Measurements from ENCODE around the gene LRRC26.
"Not testable (repeated sequence)": the region's sequence is repeated elsewhere in the genome, so short reads cannot be mapped to it uniquely, and the experiment has no call there.

LRRC26 gene

GRCh38 chr9:137138058-137138721 lies 31.7 kb downstream of the LRRC26 start:
- no peak for DNase-seq (ENCODE audit: low read depth, low spot score)

GRCh38 chr9:137136881-137137607 lies 32.8 kb downstream of the LRRC26 start:
- no peak for DNase-seq (ENCODE audit: low read depth, low spot score)

GRCh38 chr9:137136261-137136880 lies 33.5 kb downstream of the LRRC26 start:
- DNase-seq (ENCODE audit: low read depth, low spot score) = no peak

- not testable (repeated sequence) for DNase-seq (ENCODE audit: low read depth, low spot score)
Measured at GRCh38 chr9:137135154-137135553, 34.7 kb downstream of the LRRC26 start.

GRCh38 chr9:137134191-137134590 lies 35.7 kb downstream of the LRRC26 start:
- no peak for DNase-seq (ENCODE audit: low read depth, low spot score)

GRCh38 chr9:137130176-137130755 lies 39.6 kb downstream of the LRRC26 start:
- DNase-seq (ENCODE audit: low read depth, low spot score) = no peak

GRCh38 chr9:137129456-137130175 lies 40.2 kb downstream of the LRRC26 start:
- DNase-seq (ENCODE audit: low read depth, low spot score) = peak; percentile 73

- DNase-seq (ENCODE audit: low read depth, low spot score) = no peak
Measured at GRCh38 chr9:137128862-137129455, 40.9 kb downstream of the LRRC26 start.

GRCh38 chr9:137128158-137128861 lies 41.5 kb downstream of the LRRC26 start:
- DNase-seq (ENCODE audit: low read depth, low spot score) = no peak

GRCh38 chr9:137127301-137128157 lies 42.3 kb downstream of the LRRC26 start:
- DNase-seq (ENCODE audit: low read depth, low spot score) = no peak

- no peak for DNase-seq (ENCODE audit: low read depth, low spot score)
Measured at GRCh38 chr9:137126786-137127185, 43.1 kb downstream of the LRRC26 start.

- not testable (repeated sequence) for DNase-seq (ENCODE audit: low read depth, low spot score)
Measured at GRCh38 chr9:137123952-137124462, 45.8 kb downstream of the LRRC26 start.

GRCh38 chr9:137123468-137123837 lies 46.4 kb downstream of the LRRC26 start:
- DNase-seq (ENCODE audit: low read depth, low spot score) = no peak

- not testable (repeated sequence) for DNase-seq (ENCODE audit: low read depth, low spot score)
Measured at GRCh38 chr9:137122796-137123467, 46.9 kb downstream of the LRRC26 start.

GRCh38 chr9:137121927-137122795 lies 47.7 kb downstream of the LRRC26 start:
- DNase-seq (ENCODE audit: low read depth, low spot score) = not testable (repeated sequence)

Data from smooth muscle cell of the brain vasculature (primary cell).